HL-60/S4 treated with retinoic acid at 250 ng/mL for 4 days and 3 days (cell line): Measurements from ENCODE around the gene FBXO7.

Experiments
- in situ Hi-C: fragments of 300-500 bp; cut with MboI; formaldehyde crosslinking; loops from 2 replicates; pipeline ENCODE4 v1.7.0; 2022; ENCODE audit warnings: low sequenced_read_pairs

FBXO7 gene

DNA sequence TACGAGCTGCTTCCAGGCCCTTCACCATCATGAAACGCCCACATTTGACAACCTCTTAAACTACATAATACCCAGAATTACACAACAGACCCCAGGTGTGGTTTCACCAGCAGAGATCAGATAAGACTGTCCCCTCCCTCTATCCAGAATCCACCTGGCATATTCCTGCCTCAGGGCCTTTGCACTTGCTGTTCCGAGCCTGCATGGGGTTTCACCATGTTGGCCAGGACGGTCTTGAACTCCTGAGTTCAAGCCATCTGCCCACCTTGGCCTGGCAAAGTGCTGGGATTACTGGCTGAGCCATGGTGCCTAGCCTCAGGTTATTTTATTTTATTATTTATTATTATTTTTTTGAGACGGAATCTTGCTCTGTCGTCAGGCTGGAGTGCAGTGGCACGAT, 73.4 kb downstream of the FBXO7 start:
- in situ Hi-C loops, result no loop called here
